ENCODE data around the gene CLDN6. TPM values are rescaled to one million over a fixed set of nuclear protein-coding genes. Genes with fewer than 3 reads are reported as not detected.

The CLDN6 gene
- total and polyA plus RNA-seq, 9 of the 15 experiments (the other 6 are each of a cell fraction or from before 2014, with no cell fraction given) = 0.22 to 0.75 (median 0.38) TPM; not detected in 3

GRCh38 chr16:3003582-3004270 lies 14.3 kb downstream of the CLDN6 start (continued):
- TF ChIP-seq NKRF (IDR thresholded peaks at IDR 0.05; ENCODE audit: borderline replicate concordance) (no peak), BRF1 (IDR thresholded peaks at IDR 0.05; ENCODE audit: borderline replicate concordance, extremely low read depth, insufficient read length) (no peak), ETS2 (tag; IDR thresholded peaks at IDR 0.05; ENCODE audit: borderline replicate concordance, poor library complexity, severe bottlenecking) (no peak), ZNF395 (CRISPR knock-in tag; IDR thresholded peaks at IDR 0.05) (no peak), ZNF274 (IDR thresholded peaks at IDR 0.05; ENCODE audit: borderline replicate concordance, low read depth, low read length) (no peak), SMAD4 (CRISPR knock-in tag; conservative IDR thresholded peaks at IDR 0.05) (no peak), EGR1 (conservative IDR thresholded peaks at IDR 0.05) (no peak), ZNF695 (CRISPR knock-in tag; IDR thresholded peaks at IDR 0.05) (no peak), PTTG1 (tag; IDR thresholded peaks at IDR 0.05; ENCODE audit: low read depth) (no peak), KLF6 (CRISPR knock-in tag; IDR thresholded peaks at IDR 0.05; ENCODE audit: borderline replicate concordance) (no peak), ZNF609 (CRISPR knock-in tag; IDR thresholded peaks at IDR 0.05; ENCODE audit: borderline replicate concordance) (no peak), BCL6 (CRISPR knock-in tag; IDR thresholded peaks at IDR 0.05) (no peak), ZNF121 (CRISPR knock-in tag; conservative IDR thresholded peaks at IDR 0.05) (no peak), FOXJ3 (CRISPR knock-in tag; IDR thresholded peaks at IDR 0.05) (no peak), FOXJ2 (tag; IDR thresholded peaks at IDR 0.05) (no peak)

Measured in K562 (cell line).